M059J (cell line): ENCODE results near the gene ARV1. TPM values are rescaled to one million over a fixed set of nuclear protein-coding genes. Genes with fewer than 3 reads are reported as not detected.
"Not testable (repeated sequence)": the region's sequence is repeated elsewhere in the genome, so short reads cannot be mapped to it uniquely, and the experiment has no call there.

Experiments
- DNase-seq: peaks from one replicate; pipeline ENCODE4 v3.0.0-alpha.2; 2012; ENCODE audit warnings: low read depth
- total RNA-seq: library from RNA; depleted of rRNA; stranded (reverse); fragments of >200 nt; shearing (Covaris generic); gene quantifications from 2 replicates; pipeline ENCODE4 v1.2.3, GENCODE V29; 2014

ARV1 gene
- total RNA-seq, 1 experiment from 2014 or later = 31.4 TPM

DNA sequence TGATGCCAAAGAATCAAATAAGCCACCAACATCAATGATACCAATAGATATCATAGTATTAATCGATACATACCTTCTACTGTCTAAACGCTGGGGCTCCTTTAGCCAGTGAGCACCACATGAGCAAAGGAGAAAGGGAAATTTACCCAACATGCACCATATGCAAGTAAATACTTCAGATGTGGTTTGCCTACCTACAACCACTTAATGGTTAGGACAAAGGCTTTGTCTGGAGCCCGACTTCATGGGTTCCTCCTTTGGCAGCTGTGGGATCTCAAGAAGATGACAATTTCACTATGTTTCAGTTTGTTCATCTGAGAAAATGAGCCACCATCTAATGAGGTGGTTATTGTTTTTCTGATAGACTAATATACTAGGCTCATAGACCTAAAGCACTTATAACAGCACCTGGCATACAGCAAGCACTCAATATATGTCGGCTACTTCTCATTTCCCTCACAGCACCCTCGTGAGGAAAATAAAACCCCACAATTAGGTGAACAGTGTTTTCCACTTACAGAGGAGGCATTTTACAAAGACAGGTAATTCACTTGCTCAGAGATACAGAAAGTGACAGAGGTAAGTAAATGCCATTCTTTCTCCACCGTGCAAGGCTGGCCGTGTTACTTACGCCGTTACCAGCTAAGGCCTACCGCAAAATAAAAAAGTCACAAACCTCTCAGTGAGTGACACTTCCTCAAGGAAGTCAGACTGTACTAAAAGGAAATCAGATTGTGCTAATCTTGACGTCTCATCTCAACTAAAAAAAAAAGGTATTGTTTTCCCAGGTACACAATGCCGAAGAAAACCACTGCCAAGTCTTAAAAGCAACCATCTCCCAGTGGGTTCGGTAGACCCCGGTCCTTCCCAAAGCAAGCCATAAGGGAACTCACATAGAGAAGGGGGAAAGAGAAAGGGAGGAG is 1.8 kb upstream of the ARV1 start:
- no peak for DNase-seq

- DNase-seq = peak; percentile 40
These were observed 968 bp upstream of the ARV1 start for GRCh38 chr1:230977761-230978490.

GRCh38 chr1:230979389-230979716 is 459 bp downstream of the ARV1 start:
- DNase-seq = no peak

DNA sequence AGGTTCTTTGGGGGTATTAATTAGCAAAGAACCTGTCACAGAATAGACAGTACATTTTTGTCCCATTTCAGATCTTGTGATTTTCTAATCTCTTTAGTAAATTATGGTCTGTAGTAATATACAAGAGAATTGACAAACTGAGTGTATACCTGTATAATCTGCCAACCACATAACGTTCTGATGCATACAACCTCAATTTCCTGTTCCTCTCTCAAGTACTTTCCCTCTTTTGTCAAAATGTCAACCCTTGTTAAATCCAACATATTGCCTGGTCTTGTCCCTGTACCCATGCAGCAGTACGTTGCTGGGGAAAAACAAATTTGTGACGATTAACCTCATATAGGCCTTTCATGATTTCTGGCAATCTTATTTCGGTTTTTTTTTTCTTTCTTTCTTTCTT is 1.1 kb downstream of the ARV1 start:
- no peak for DNase-seq

GRCh38 chr1:230982696-230983095 is 3.8 kb downstream of the ARV1 start:
- DNase-seq = no peak

- DNase-seq = no peak
These were observed 4.9 kb downstream of the ARV1 start for GRCh38 chr1:230983811-230984210.

DNA sequence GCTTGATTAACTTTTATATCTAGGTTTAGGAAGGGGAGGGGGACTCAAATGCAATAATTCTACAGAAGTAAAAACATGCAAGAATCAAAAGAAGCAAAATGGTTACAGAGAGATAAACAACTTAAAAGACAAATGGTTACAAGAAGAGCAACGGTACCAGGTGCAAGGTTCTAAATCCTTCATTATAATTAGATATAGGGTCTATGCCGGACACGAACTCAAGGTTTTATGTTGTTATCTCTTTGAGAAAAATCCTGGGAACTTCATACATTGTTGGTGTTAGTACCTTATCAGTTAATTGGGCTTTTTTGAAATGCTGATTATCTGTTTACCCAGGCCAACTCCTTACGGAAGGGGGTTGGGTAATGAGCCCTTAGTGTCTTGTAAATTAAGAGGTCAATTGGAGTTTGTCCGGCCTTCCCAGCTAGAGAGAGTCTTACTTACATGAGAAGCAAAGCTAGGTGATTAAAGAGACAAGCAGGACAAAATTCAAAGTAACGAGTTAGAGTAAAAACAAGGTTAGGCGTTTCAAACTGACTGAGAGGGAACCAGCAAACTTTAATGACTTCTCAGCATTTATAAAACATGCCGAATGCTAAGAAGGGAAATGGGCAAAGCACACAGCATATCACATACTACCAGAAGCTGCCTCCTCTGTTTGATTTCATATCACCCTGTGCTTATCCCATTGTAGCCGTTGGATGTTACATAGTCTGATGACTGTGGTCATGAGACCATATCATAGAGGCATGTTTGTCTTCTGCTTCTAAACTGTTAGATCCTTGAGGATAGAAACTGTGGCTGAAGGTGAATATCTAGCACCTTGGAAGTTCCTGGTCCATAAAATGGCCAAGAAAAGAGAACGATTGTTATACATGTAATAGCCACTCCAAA is 6.0 kb downstream of the ARV1 start:
- DNase-seq = not testable (repeated sequence)

- no peak for DNase-seq
These were observed 6.8 kb downstream of the ARV1 start for GRCh38 chr1:230985711-230986110.

- DNase-seq = peak; percentile 61
These were observed 8.1 kb downstream of the ARV1 start for GRCh38 chr1:230986976-230987375.

DNA sequence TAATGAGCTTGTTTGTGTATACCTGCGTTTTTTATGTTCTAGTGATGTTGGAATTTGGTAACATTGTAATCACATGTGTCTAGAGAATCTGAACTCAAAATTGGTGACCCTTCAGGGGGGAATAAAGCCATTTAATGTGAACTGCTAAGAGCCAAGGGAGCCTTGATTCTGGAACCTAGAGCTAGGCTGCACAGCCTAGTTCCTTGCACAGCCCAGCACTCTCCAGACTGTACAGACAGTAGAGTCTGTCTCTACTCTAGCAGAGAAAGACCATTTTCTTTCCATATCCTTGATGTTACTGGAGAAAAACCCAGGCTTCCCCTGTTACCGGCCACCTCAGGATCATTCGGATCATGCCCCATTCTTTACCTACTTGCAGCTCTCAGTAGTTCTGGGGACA is 8.6 kb downstream of the ARV1 start:
- DNase-seq = no peak

- no peak for DNase-seq
These were observed 13.3 kb downstream of the ARV1 start for GRCh38 chr1:230992100-230992774.

DNA sequence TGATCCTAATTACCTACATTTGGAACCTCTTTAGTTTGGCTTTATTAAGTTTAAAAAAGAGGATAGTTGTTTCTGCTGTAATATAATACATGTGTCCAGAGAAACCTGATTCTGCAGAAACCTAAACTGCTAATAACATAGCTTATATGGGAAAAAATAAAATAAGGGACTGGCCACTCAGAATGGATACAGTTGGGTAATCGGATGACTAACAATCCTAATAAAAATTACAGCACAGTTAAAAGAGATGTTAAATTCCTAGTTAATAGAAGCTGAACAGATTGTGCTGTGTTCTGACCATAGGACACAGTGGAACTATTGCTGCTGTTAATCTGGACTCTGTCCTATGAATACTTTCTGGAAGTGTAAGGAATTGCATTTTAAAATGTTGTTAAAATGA is 16.0 kb downstream of the ARV1 start:
- no peak for DNase-seq

DNA sequence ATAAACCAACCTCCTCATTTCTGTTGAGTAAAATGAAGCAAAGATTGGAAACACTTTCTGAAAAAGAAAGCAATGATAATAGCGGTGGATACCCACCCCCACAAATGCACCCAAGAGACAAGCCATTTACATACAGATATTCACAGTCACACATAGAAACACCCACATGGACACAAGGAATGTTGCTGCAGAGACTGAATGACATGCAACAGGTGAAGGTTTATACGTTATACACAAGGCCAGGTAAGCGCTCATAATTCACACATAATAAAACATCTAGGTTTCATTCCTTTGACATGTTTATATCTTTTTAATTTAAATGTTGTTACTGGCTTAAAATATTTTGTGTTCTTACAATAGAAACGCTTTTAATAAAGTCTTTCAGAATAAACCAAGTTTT is 21.3 kb downstream of the ARV1 start:
- no peak for DNase-seq

GRCh38 chr1:231000639-231001038 is 21.7 kb downstream of the ARV1 start:
- no peak for DNase-seq

- no peak for DNase-seq
These were observed 23.0 kb downstream of the ARV1 start for GRCh38 chr1:231001892-231002291.

- not testable (repeated sequence) for DNase-seq
These were observed 28.6 kb downstream of the ARV1 start for GRCh38 chr1:231007535-231007934.

DNA sequence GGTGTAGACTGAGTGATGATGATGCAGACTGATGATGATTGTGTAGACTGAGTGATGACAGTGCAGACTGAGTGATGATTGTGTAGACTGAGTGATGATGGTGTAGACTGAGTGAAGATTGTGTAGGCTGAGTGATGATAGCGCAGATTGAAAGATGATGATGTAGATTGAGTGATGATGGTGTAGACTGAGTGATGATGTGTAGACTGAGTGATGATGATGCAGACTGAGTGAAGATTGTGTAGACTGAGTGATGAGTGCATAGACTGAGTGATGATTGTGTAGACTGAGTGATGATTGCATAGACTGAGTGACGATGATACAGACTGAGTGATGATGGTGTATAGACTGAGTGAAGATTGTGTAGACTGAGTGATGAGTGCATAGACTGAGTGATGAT is 32.5 kb downstream of the ARV1 start:
- no peak for DNase-seq

- no peak for DNase-seq
These were observed 33.1 kb downstream of the ARV1 start for GRCh38 chr1:231011963-231012362.

DNA sequence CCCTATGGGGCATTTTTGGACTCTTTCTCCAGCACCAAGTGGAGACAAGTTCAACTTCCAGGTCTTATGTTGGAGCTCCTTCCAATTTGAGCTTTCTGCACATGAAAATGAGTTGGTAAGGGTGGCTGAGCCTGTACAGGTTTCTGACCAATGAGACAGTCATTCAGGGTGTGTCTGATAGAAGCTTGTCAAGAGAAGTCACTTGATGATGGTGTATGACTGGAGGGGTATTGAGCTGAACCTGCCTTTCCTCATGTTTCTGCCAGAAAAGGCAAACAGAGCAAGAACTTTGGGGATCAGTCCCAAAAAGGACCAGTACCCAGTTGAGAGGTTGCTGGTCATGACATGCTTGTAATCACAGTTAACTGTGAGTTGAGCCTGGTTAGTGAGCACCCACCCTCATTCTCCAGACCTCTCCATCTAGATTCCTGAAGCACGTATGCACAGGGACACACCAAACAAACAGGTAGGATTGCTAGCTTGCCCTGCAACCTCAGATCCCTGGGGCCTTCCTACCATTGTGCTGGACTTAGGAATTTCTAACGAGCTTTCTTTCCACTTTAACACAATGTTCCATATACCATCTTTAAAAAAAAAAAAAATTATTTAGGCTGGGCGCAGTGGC is 34.6 kb downstream of the ARV1 start:
- DNase-seq = no peak

DNA sequence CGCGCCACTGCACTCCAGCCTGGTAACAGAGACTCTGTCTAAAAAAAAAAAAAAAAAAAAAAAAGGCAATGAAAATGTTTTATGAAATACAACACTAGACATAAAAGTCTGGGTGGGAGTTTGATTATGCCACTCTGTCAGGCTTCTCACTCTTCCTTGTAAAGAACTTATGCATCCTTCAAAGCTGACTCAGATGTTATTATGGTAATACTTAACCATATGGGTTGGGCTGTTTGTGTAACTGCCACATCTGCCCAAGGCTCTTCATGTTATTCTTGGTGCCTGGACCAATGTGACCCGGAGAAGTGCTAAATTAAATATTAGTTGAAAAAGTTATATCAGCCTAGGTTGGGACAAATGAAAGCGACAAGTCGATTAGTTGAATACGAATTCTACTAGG is 37.3 kb downstream of the ARV1 start:
- DNase-seq = no peak

DNA sequence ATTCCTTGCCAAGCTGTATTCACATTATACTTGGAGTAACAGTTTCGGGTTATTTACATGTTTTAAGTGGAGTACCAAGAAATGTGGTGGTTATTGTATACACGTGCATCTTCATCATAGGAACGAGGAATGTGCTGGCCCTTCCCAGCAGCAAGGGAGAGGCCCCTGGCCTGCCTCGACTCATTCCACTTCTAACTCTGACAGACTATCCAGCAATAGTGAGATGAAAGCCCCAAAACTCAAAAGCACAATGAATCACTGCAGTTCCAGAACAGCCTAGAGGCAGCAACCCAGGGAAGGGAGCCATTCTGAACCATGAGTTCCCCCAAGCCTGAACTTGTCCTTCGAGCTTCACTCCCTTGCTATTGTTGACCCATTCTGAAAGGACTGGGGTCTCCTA is 38.1 kb downstream of the ARV1 start:
- no peak for DNase-seq
